A549 (cell line): ENCODE measurements around the gene MAP2K7. TPM values are rescaled to one million over a fixed set of nuclear protein-coding genes. Genes with fewer than 3 reads are reported as not detected.

Source experiments
- ATAC-seq, 2 experiments: fragments of 200-7000 bp in 1 of 2; fragments of >200 bp in 1 of 2; cut with Nextera tagmentation in 1 of 2; cut with Tn5 transposase in 1 of 2; 3 replicates each; pipeline versions ENCODE4 v1.8.0 to v1.9.1; 2018 to 2020; ENCODE audit warnings: mild to moderate bottlenecking in 1 of 2, moderate library complexity in 1 of 2
- CTCF ChIA-PET: fragments of 300-600 bp; sonication (Branson Sonifier 250); formaldehyde crosslinking; extraction: SDS; loops from one replicate; lab custom pipeline; 2021; ENCODE audit warnings: antibody characterized with exemption, inconsistent platforms; lab: Yijun Ruan, JAX
- POLR2A ChIA-PET: fragments of 350-600 bp; formaldehyde crosslinking; extraction: SDS; loops from one replicate; lab custom pipeline; 2021; ENCODE audit warnings: antibody characterized with exemption, inconsistent platforms; lab: Yijun Ruan, JAX
- DNase-seq, 2 experiments: peaks; one replicate each; pipeline versions ENCODE4 v3.0.0 to v3.0.0-alpha.2; 2011 to 2016; ENCODE audit warnings: low read depth in 1 of 2, low spot score in 1 of 2
- FAIRE-seq: peaks from 2 replicates; lab custom pipeline; 2011; peaks lifted over from hg19 to GRCh38; lab: Jason Lieb, UNC
- H3K27ac ChIP-seq, 2 experiments: fragments of >200 bp; sonication (Bioruptor Twin); formaldehyde crosslinking; 3 replicates each; pipeline ENCODE4 v1.5.1; 2016 to 2017
- H3K4me1 ChIP-seq: fragments of >200 bp; sonication (Bioruptor Twin); formaldehyde crosslinking; 3 replicates; pipeline ENCODE4 v1.6.1; 2016
- H3K4me2 ChIP-seq: fragments of >200 bp; sonication (Bioruptor Twin); formaldehyde crosslinking; 3 replicates; pipeline ENCODE4 v1.6.1; 2016
- H3K4me3 ChIP-seq: fragments of >200 bp; sonication (Bioruptor Twin); formaldehyde crosslinking; 3 replicates; pipeline ENCODE4 v1.5.1; 2016
- H3K9me3 ChIP-seq: fragments of >200 bp; sonication (Bioruptor Twin); formaldehyde crosslinking; 3 replicates; pipeline ENCODE4 v1.6.1; 2016
- CHD2 ChIP-seq: fragments of 150-350 bp; IDR thresholded peaks from 2 replicates; pipeline ENCODE4 v1.6.1; 2014; ENCODE audit warnings: low read length; ENCODE audit not compliant: partially characterized antibody
- CHD4 ChIP-seq: fragments of 200-600 bp; sonication (generic); IDR thresholded peaks from 2 replicates; pipeline ENCODE4 v1.6.1; 2016; ENCODE audit warnings: antibody characterized with exemption, mild to moderate bottlenecking, borderline replicate concordance
- EHMT2 ChIP-seq: fragments of 200-600 bp; sonication (generic); IDR thresholded peaks from 2 replicates; pipeline ENCODE4 v1.6.1; 2016; ENCODE audit warnings: antibody characterized with exemption, low read depth, mild to moderate bottlenecking, moderate library complexity
- FOSL2 ChIP-seq, 2 experiments: fragments of 450-650 bp in 1 of 2; fragments of >200 bp in 1 of 2; sonication (Bioruptor Twin) in 1 of 2; formaldehyde crosslinking; IDR thresholded peaks; 2 replicates each; pipeline versions ENCODE4 v1.5.0 to v1.6.1; 2016 to 2020; ENCODE audit warnings: mild to moderate bottlenecking in 1 of 2, moderate library complexity in 1 of 2
- KDM1A ChIP-seq: fragments of 200-600 bp; sonication (generic); IDR thresholded peaks from 2 replicates; pipeline ENCODE4 v1.6.1; 2016; ENCODE audit warnings: low read depth, mild to moderate bottlenecking
- NFE2L2 ChIP-seq: fragments of 150-350 bp; conservative IDR thresholded peaks from 2 replicates; pipeline ENCODE4 v1.6.1; 2014; ENCODE audit warnings: low read length
- PHF8 ChIP-seq: fragments of 200-600 bp; sonication (generic); IDR thresholded peaks from 2 replicates; pipeline ENCODE4 v1.6.1; 2016; ENCODE audit warnings: low read depth, mild to moderate bottlenecking, antibody characterized with exemption, moderate library complexity, borderline replicate concordance
- SMC3 ChIP-seq: fragments of >200 bp; sonication (Bioruptor Twin); formaldehyde crosslinking; IDR thresholded peaks from 3 replicates; pipeline ENCODE4 v1.6.1; 2018; ENCODE audit warnings: inconsistent platforms
- SREBF2 ChIP-seq: fragments of 450-650 bp; IDR thresholded peaks from 2 replicates; pipeline ENCODE4 v1.6.1; 2014; ENCODE audit warnings: mild to moderate bottlenecking, moderate library complexity
- ZFP36 ChIP-seq: fragments of 450-650 bp; IDR thresholded peaks from 2 replicates; pipeline ENCODE4 v1.6.1; 2014; ENCODE audit warnings: borderline replicate concordance; ENCODE audit not compliant: partially characterized antibody
- WGBS: methylation state at CpG from one replicate; pipeline ENCODE4 v1.1.6; 2017; ENCODE audit errors: missing lambda C conversion rate; 5-methylcytosine and 5-hydroxymethylcytosine counted together
- polyA plus RNA-seq, 4 experiments: library from polyadenylated mRNA; depleted of rRNA in 3 of 4; stranded (reverse); fragments of >200 nt; fragmentation: RNase III in 1 of 4; extraction: RNeasy Plus Mini Kit Qiagen cat#74134 plus additional on column Dnase treatment in 1 of 4; gene quantifications; 2 replicates in 3 of 4; 3 replicates in 1 of 4; pipeline ENCODE4 v1.2.3, GENCODE V29; 2011 to 2017
- TF ChIP-seq, protein P1 (sequence below): fragments of >200 bp; sonication (Bioruptor Twin); formaldehyde crosslinking; IDR thresholded peaks from 3 replicates; pipeline ENCODE4 v1.5.1; 2016
- TF ChIP-seq, protein P2 (sequence below): fragments of 250-450 bp; sonication (Bioruptor Pico); IDR thresholded peaks from 2 replicates; pipeline ENCODE4 v1.5.0; 2021; ENCODE audit warnings: mild to moderate bottlenecking, moderate library complexity, borderline replicate concordance
- TF ChIP-seq, protein P3 (sequence below): fragments of 150-350 bp; IDR thresholded peaks from 2 replicates; pipeline ENCODE4 v1.6.1; 2014; ENCODE audit warnings: low read depth, mild to moderate bottlenecking, low read length
- TF ChIP-seq, protein P4 (sequence below): fragments of 200-600 bp; sonication (generic); IDR thresholded peaks from 2 replicates; pipeline ENCODE4 v1.6.1; 2016; ENCODE audit warnings: antibody characterized with exemption, mild to moderate bottlenecking, moderate library complexity
- TF ChIP-seq, protein P5 (sequence below): fragments of >200 bp; sonication (Bioruptor Twin); formaldehyde crosslinking; IDR thresholded peaks from 2 replicates; pipeline ENCODE4 v1.6.1; 2016

The MAP2K7 gene
- polyA plus RNA-seq, 2 of the 4 experiments (the other 2 are of a cell fraction), result 5.5 to 19.4 TPM

DNA sequence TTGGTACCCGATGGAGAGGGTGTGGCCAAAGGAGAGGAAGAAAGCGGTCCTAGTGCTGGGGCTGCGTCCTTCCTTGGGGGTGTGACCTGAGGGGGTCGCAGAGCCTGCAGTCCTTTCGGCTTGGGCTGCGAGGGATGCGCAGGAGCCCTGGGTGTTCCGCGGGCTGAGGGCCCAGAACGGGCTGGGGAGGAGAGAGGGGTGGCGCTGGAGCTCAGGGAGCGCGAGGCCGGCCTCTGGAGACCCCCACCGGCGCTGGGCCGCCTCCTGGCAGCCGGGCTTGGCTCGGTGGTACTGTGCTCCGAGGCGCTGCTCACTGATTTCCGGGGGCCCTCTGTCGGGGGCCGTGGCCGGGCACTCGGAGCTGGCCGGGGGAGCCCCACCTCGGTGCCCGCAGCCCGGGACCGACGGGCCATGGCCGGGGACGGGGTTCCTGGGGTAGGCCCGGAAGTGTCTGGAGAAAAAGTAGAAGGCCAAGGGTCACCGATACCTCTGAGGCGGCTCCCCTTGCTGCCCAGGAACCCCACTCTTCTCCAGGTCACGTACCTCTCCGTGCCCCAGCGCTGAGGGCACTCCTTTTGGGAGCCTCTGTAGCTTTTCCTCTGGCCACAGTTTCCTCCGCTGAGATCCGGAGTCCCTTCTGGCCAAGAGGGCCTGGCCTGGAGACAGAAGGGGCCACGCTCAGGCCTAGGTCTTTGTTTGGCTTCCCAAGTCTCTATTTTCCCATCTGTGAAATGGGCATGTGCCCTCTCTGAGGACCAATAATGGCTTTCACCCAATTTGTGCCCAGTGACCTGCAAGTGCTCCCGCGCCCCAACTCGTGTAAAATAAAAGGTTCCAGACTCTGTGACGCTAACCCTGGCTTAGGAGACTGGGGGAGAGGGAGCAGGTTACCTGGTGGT, 31.1 kb upstream of the MAP2K7 start:
- peak overlapping the region; percentile 35; the same call in 1 of the 3 replicates for H3K4me3 ChIP-seq
- no peak for DNase-seq
- ChIA-PET POLR2A (interaction anchor here (0.7 kb wide), 1 partner anchor 31 kb away, joined by 4 read pairs; the partner anchor contains the start of gene MAP2K7), CTCF (interaction anchor here (2.5 kb wide), 1 partner anchor 20 kb away, joined by 6 read pairs; no protein-coding TSS in a partner anchor)
- peaks cover 31% of the 10 kb centered on the region for H3K4me1 ChIP-seq
- H3K4me2 ChIP-seq, result peak overlapping the region; percentile 81
- no peak for TF ChIP-seq ZFP36
- peak; percentile 83 for TF ChIP-seq KDM1A
- peak; percentile 82; the same call in 1 of the 2 replicates for TF ChIP-seq CHD4
- TF ChIP-seq, protein P1, sequence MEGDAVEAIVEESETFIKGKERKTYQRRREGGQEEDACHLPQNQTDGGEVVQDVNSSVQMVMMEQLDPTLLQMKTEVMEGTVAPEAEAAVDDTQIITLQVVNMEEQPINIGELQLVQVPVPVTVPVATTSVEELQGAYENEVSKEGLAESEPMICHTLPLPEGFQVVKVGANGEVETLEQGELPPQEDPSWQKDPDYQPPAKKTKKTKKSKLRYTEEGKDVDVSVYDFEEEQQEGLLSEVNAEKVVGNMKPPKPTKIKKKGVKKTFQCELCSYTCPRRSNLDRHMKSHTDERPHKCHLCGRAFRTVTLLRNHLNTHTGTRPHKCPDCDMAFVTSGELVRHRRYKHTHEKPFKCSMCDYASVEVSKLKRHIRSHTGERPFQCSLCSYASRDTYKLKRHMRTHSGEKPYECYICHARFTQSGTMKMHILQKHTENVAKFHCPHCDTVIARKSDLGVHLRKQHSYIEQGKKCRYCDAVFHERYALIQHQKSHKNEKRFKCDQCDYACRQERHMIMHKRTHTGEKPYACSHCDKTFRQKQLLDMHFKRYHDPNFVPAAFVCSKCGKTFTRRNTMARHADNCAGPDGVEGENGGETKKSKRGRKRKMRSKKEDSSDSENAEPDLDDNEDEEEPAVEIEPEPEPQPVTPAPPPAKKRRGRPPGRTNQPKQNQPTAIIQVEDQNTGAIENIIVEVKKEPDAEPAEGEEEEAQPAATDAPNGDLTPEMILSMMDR, result no peak
- FAIRE-seq, result no peak
- H3K9me3 ChIP-seq, result no peaks in the 10 kb centered on the region
- 0 out of 6 replicates have a peak overlapping the region, but pooled peaks of 1 of the 2 experiments have one; percentile 25 for H3K27ac ChIP-seq
- no peak for ATAC-seq
- 56% methylated on average over 18 of the region's 47 CpGs for WGBS

DNA sequence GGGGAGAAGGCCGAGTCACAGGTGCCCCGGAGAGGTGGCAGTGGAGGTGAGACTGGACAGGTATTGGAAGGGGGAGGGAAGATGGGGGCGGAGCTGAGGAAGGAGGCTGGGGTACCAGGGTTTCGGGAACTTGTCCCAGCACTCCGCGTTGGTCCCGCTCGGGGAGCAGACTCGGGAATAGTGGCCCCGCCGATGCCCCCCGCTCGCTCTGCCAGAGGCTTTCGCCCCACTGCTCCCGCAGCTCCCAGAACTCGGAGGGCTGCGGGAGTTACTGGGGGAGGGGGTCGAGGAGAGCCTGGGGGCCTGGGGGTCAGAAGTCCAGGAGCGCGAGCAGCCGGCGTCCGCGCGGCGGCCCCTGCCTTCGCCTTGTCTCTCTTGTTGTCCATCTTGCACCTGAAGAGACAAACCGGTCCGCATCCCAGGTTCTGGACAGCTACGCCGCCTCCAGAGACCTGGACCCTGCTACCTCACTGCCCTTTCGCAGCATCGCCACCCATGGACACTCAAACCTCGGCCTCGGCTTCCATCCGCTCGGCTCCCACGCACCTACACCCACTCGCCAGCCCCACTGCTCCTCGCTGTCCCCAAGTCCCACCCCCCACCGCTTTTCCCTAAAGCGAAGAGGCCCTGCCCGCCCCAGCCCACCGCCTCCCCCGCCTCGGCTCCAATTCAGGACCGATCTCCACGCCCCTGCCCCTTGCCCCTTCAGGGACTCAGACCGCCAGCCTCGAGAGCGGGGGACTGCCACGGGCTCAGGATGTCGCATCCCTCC, 30.2 kb upstream of the MAP2K7 start:
- TF ChIP-seq, protein P2, sequence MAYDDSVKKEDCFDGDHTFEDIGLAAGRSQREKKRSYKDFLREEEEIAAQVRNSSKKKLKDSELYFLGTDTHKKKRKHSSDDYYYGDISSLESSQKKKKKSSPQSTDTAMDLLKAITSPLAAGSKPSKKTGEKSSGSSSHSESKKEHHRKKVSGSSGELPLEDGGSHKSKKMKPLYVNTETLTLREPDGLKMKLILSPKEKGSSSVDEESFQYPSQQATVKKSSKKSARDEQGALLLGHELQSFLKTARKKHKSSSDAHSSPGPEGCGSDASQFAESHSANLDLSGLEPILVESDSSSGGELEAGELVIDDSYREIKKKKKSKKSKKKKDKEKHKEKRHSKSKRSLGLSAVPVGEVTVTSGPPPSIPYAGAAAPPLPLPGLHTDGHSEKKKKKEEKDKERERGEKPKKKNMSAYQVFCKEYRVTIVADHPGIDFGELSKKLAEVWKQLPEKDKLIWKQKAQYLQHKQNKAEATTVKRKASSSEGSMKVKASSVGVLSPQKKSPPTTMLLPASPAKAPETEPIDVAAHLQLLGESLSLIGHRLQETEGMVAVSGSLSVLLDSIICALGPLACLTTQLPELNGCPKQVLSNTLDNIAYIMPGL (CRISPR knock-in tag), result no peak
- TF ChIP-seq FOSL2 (IDR thresholded peaks at IDR 0.05) (no peak), FOSL2 (CRISPR knock-in tag; IDR thresholded peaks at IDR 0.05) (no peak), SMC3 (no peak), NFE2L2 (no peak), SREBF2 (no peak)
- TF ChIP-seq, protein P3, sequence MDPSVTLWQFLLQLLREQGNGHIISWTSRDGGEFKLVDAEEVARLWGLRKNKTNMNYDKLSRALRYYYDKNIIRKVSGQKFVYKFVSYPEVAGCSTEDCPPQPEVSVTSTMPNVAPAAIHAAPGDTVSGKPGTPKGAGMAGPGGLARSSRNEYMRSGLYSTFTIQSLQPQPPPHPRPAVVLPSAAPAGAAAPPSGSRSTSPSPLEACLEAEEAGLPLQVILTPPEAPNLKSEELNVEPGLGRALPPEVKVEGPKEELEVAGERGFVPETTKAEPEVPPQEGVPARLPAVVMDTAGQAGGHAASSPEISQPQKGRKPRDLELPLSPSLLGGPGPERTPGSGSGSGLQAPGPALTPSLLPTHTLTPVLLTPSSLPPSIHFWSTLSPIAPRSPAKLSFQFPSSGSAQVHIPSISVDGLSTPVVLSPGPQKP, result no peak
- peaks cover 28% of the 10 kb centered on the region for H3K4me1 ChIP-seq
- peak overlapping the region; percentile 78 to 87 for H3K27ac ChIP-seq
- POLR2A ChIA-PET, result no interaction called here
- no peak for ATAC-seq
- no peak for DNase-seq
- CTCF ChIA-PET, result interaction anchor here (2.5 kb wide), 1 partner anchor 20 kb away, joined by 6 read pairs; no protein-coding TSS in a partner anchor
- WGBS, result 83% methylated on average over 29 of the region's 53 CpGs
- no peak for FAIRE-seq
- H3K9me3 ChIP-seq, result no peaks in the 10 kb centered on the region
- peak overlapping the region; percentile 86 for H3K4me3 ChIP-seq
- peak overlapping the region; percentile 99 for H3K4me2 ChIP-seq

DNA sequence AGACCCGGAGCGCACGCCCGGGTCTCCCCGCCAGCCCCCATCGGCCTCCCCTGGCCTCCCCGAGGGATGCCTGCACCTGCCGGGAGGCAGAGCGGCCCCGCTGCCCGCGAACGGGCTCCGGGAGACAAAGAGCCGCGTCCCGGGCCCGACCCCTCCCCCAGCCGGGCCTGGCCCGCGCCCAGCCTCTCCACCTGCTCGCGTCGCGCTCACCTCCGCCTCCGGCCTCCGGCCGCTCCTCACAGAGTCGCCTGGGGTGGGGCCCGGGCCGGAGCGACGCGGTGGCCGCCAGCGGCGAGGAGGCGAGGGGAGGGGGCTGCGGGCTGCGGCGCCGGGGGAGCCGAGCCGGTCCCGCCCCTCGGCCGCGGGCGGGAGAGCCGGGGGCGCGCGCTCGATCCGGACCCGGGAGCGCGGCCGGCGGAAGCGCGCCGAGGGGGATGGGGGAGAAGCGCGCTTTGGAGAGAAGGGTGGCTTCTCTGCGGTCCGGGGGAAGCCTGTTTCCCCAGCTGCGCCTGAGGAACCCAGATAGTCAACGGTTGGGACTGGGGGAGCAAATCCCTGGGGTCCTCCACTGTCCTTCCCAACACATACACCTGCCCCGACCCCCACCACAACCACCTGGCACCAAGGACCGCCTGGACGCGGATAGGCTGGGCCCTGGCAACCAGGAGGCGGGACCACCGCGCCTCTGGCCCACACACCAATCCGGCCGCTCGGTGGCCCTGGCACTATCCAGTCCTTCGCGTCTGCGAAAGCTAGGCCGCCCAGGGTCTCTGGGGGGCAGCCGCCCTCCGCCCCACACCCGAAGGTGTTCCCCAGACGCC, 29.4 kb upstream of the MAP2K7 start, which contains the start of gene PRR36:
Gene PRR36 (minus strand): TSS at position 315 of the 821 bp plus-strand sequence. CDS start 701 bp downstream, outside the sequence.
- peak in 1 of 2 experiments; percentile 56 for DNase-seq
- ChIA-PET CTCF (interaction anchor here (1.1 kb wide), 2 partner anchors 21 to 28 kb away, joined by 3 to 5 read pairs; no protein-coding TSS in a partner anchor), POLR2A (interaction anchor here (1.0 kb wide), 1 partner anchor 14 kb away, joined by 3 read pairs; the partner anchor contains the start of gene LRRC8E)
- TF ChIP-seq, protein P4, sequence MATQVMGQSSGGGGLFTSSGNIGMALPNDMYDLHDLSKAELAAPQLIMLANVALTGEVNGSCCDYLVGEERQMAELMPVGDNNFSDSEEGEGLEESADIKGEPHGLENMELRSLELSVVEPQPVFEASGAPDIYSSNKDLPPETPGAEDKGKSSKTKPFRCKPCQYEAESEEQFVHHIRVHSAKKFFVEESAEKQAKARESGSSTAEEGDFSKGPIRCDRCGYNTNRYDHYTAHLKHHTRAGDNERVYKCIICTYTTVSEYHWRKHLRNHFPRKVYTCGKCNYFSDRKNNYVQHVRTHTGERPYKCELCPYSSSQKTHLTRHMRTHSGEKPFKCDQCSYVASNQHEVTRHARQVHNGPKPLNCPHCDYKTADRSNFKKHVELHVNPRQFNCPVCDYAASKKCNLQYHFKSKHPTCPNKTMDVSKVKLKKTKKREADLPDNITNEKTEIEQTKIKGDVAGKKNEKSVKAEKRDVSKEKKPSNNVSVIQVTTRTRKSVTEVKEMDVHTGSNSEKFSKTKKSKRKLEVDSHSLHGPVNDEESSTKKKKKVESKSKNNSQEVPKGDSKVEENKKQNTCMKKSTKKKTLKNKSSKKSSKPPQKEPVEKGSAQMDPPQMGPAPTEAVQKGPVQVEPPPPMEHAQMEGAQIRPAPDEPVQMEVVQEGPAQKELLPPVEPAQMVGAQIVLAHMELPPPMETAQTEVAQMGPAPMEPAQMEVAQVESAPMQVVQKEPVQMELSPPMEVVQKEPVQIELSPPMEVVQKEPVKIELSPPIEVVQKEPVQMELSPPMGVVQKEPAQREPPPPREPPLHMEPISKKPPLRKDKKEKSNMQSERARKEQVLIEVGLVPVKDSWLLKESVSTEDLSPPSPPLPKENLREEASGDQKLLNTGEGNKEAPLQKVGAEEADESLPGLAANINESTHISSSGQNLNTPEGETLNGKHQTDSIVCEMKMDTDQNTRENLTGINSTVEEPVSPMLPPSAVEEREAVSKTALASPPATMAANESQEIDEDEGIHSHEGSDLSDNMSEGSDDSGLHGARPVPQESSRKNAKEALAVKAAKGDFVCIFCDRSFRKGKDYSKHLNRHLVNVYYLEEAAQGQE, result no peak
- TF ChIP-seq CHD2 (no peak), FOSL2 (IDR thresholded peaks at IDR 0.05) (no peak), FOSL2 (CRISPR knock-in tag; IDR thresholded peaks at IDR 0.05) (no peak), NFE2L2 (no peak), EHMT2 (no peak), SMC3 (no peak), PHF8 (no peak), CHD4 (no peak)
- TF ChIP-seq, protein P5, sequence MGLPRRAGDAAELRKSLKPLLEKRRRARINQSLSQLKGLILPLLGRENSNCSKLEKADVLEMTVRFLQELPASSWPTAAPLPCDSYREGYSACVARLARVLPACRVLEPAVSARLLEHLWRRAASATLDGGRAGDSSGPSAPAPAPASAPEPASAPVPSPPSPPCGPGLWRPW, result no peak

More for the DNA sequence above, 29.4 kb upstream of the MAP2K7 start, which contains the start of gene PRR36:
- Histone ChIP-seq H3K4me2 (peak within 1 kb of the TSS; percentile 99), H3K9me3 (no peaks in the 10 kb centered on the region), H3K4me1 (peaks cover 27% of the 10 kb centered on the region), H3K27ac (peak within 1 kb of the TSS; percentile 78 to 87), H3K4me3 (peak within 1 kb of the TSS; percentile 86)
- 4% methylated on average over 4 of the region's 88 CpGs for WGBS
- no peak for FAIRE-seq
- peak in 1 of 2 experiments; percentile 16; a peak in 1 of 6 replicates for ATAC-seq
